ENCODE measurements around the gene HTR3B. TPM values are rescaled to one million over a fixed set of nuclear protein-coding genes. Genes with fewer than 3 reads are reported as not detected.

HTR3B gene
- polyA plus RNA-seq, 1 donor from 2014 or later, result not detected

DNA sequence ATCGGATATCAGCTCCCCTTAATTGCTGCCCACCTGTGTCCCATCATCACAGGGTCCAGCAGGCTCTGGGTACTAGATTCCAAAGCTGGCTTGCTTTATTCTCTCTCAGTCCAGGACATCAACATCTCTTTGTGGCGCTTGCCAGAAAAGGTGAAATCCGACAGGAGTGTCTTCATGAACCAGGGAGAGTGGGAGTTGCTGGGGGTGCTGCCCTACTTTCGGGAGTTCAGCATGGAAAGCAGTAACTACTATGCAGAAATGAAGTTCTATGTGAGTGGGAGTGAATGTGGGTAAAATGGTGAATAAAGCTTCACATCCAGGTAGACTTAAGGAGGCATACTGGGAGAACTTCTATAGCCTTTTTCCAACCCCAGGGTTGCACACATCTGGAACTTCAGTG, 81.3 kb downstream of the HTR3B start:
- TF ChIP-seq, protein P1, sequence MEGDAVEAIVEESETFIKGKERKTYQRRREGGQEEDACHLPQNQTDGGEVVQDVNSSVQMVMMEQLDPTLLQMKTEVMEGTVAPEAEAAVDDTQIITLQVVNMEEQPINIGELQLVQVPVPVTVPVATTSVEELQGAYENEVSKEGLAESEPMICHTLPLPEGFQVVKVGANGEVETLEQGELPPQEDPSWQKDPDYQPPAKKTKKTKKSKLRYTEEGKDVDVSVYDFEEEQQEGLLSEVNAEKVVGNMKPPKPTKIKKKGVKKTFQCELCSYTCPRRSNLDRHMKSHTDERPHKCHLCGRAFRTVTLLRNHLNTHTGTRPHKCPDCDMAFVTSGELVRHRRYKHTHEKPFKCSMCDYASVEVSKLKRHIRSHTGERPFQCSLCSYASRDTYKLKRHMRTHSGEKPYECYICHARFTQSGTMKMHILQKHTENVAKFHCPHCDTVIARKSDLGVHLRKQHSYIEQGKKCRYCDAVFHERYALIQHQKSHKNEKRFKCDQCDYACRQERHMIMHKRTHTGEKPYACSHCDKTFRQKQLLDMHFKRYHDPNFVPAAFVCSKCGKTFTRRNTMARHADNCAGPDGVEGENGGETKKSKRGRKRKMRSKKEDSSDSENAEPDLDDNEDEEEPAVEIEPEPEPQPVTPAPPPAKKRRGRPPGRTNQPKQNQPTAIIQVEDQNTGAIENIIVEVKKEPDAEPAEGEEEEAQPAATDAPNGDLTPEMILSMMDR (IDR thresholded peaks at IDR 0.05; ENCODE audit: poor library complexity, severe bottlenecking), result no peak
- TF ChIP-seq SMC3 (conservative IDR thresholded peaks at IDR 0.05; ENCODE audit: poor library complexity), result no peak
- no peak for TF ChIP-seq RAD21 (conservative IDR thresholded peaks at IDR 0.05)
- no peak for TF ChIP-seq EZH2 (IDR thresholded peaks at IDR 0.05; ENCODE audit: borderline replicate concordance, insufficient read depth, low read length, poor library complexity, severe bottlenecking)
- no peak for TF ChIP-seq MXI1 (conservative IDR thresholded peaks at IDR 0.05; ENCODE audit: poor library complexity, severe bottlenecking)
- no peak for TF ChIP-seq EP300 (conservative IDR thresholded peaks at IDR 0.05; ENCODE audit: poor library complexity, severe bottlenecking)
- TF ChIP-seq, protein P2, sequence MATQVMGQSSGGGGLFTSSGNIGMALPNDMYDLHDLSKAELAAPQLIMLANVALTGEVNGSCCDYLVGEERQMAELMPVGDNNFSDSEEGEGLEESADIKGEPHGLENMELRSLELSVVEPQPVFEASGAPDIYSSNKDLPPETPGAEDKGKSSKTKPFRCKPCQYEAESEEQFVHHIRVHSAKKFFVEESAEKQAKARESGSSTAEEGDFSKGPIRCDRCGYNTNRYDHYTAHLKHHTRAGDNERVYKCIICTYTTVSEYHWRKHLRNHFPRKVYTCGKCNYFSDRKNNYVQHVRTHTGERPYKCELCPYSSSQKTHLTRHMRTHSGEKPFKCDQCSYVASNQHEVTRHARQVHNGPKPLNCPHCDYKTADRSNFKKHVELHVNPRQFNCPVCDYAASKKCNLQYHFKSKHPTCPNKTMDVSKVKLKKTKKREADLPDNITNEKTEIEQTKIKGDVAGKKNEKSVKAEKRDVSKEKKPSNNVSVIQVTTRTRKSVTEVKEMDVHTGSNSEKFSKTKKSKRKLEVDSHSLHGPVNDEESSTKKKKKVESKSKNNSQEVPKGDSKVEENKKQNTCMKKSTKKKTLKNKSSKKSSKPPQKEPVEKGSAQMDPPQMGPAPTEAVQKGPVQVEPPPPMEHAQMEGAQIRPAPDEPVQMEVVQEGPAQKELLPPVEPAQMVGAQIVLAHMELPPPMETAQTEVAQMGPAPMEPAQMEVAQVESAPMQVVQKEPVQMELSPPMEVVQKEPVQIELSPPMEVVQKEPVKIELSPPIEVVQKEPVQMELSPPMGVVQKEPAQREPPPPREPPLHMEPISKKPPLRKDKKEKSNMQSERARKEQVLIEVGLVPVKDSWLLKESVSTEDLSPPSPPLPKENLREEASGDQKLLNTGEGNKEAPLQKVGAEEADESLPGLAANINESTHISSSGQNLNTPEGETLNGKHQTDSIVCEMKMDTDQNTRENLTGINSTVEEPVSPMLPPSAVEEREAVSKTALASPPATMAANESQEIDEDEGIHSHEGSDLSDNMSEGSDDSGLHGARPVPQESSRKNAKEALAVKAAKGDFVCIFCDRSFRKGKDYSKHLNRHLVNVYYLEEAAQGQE (IDR thresholded peaks at IDR 0.05; ENCODE audit: borderline replicate concordance), result no peak
- TF ChIP-seq TAF1 (IDR thresholded peaks at IDR 0.05; ENCODE audit: low read depth), result no peak
- TF ChIP-seq POLR2AphosphoS5 (IDR thresholded peaks at IDR 0.05), result no peak
- Histone ChIP-seq H3K9me2 (ENCODE audit: insufficient read depth, low read length) (no peaks in the 10 kb centered on the region), H3K4me3 (ENCODE audit: low read length) (no peak overlapping the region), H3K36me3 (ENCODE audit: insufficient read depth, low read length) (no peaks in the 10 kb centered on the region), H3K9ac (ENCODE audit: low read length) (no peak overlapping the region), H3F3A (ENCODE audit: insufficient read depth, low read length, poor library complexity, severe bottlenecking) (no peaks in the 10 kb centered on the region), H3K9me3 (ENCODE audit: low read length) (no peaks in the 10 kb centered on the region), H4K20me1 (ENCODE audit: insufficient read depth) (no peaks in the 10 kb centered on the region), H3K4me2 (ENCODE audit: low read length) (no peak overlapping the region), H2AFZ (ENCODE audit: low read depth, low read length) (no peak overlapping the region), H3K27ac (ENCODE audit: low read length) (no peak overlapping the region), H3K79me2 (replicated peaks; ENCODE audit: insufficient read depth, low read length) (no peaks in the 10 kb centered on the region), H3K27me3 (ENCODE audit: insufficient read depth, low read depth, low read length) (no peaks in the 10 kb centered on the region)

DNA sequence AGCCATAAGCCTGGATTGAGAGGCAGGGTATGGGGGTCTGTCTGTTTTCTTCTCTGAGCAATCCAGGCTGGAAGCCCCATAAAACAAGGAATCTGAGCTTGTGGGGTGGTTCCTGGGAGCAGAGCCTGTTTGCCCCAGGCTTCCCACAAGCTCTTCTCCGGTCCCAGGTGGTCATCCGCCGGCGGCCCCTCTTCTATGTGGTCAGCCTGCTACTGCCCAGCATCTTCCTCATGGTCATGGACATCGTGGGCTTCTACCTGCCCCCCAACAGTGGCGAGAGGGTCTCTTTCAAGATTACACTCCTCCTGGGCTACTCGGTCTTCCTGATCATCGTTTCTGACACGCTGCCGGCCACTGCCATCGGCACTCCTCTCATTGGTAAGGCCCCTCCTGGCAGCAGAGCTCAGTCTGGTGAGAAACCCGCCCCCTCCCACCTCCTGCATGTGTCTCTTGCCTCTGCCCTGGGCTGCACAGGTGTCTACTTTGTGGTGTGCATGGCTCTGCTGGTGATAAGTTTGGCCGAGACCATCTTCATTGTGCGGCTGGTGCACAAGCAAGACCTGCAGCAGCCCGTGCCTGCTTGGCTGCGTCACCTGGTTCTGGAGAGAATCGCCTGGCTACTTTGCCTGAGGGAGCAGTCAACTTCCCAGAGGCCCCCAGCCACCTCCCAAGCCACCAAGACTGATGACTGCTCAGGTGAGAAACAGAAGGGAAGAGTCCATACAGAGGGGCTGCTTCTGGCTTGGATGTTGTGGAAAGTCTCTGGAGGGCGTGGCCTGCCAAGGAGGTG, 82.0 kb downstream of the HTR3B start:
- Histone ChIP-seq H3F3A (ENCODE audit: insufficient read depth, low read length, poor library complexity, severe bottlenecking) (no peaks in the 10 kb centered on the region), H3K4me3 (ENCODE audit: low read length) (no peak overlapping the region), H3K9me2 (ENCODE audit: insufficient read depth, low read length) (no peaks in the 10 kb centered on the region), H3K27me3 (ENCODE audit: insufficient read depth, low read depth, low read length) (no peaks in the 10 kb centered on the region), H2AFZ (ENCODE audit: low read depth, low read length) (no peak overlapping the region), H4K20me1 (ENCODE audit: insufficient read depth) (no peaks in the 10 kb centered on the region), H3K4me2 (ENCODE audit: low read length) (no peak overlapping the region), H3K9me3 (ENCODE audit: low read length) (no peaks in the 10 kb centered on the region), H3K36me3 (ENCODE audit: insufficient read depth, low read length) (no peaks in the 10 kb centered on the region), H3K27ac (ENCODE audit: low read length) (no peak overlapping the region), H3K9ac (ENCODE audit: low read length) (no peak overlapping the region), H3K79me2 (replicated peaks; ENCODE audit: insufficient read depth, low read length) (no peaks in the 10 kb centered on the region)
- TF ChIP-seq EP300 (conservative IDR thresholded peaks at IDR 0.05; ENCODE audit: poor library complexity, severe bottlenecking) (no peak), RAD21 (conservative IDR thresholded peaks at IDR 0.05) (no peak)

Measured in neural cell (in vitro differentiated cells).